ENCODE measurements around the gene MYLK4.

DNA sequence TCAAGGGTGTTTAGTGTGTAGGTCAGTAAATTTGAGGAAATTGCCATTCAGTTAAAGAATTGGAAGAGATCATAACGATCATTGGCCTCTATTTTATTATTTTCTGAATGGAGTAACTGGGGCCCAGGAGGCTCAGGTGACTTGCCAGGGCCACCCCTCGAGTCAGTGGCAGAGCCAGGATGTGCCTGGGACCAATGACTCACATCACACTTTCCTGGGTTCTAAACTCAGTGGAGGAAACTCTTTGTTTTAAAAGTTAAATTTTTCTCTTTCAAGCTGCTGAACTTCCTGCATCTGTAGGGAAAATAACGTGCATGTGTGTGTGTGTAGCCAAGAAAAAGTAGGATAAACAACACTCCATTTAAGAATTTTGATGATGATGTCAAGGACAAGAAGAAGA, 135.5 kb downstream of the MYLK4 start:
- TF ChIP-seq, protein P1, sequence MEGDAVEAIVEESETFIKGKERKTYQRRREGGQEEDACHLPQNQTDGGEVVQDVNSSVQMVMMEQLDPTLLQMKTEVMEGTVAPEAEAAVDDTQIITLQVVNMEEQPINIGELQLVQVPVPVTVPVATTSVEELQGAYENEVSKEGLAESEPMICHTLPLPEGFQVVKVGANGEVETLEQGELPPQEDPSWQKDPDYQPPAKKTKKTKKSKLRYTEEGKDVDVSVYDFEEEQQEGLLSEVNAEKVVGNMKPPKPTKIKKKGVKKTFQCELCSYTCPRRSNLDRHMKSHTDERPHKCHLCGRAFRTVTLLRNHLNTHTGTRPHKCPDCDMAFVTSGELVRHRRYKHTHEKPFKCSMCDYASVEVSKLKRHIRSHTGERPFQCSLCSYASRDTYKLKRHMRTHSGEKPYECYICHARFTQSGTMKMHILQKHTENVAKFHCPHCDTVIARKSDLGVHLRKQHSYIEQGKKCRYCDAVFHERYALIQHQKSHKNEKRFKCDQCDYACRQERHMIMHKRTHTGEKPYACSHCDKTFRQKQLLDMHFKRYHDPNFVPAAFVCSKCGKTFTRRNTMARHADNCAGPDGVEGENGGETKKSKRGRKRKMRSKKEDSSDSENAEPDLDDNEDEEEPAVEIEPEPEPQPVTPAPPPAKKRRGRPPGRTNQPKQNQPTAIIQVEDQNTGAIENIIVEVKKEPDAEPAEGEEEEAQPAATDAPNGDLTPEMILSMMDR (conservative IDR thresholded peaks at IDR 0.05 in 1 of 2, IDR thresholded peaks at IDR 0.05 in 1 of 2; ENCODE audit: low read depth in 1 of 2, low read length in 2 of 2), result no peak
- no peak for TF ChIP-seq EZH2 (IDR thresholded peaks at IDR 0.05; ENCODE audit: low read length, missing control alignments)
